GM12873 (cell line): ENCODE results near the gene CR2.
A peak's percentile ranks its signal among the peaks of the same experiment; 100 is the strongest.

Source experiments
- TF ChIP-seq, protein P1 (sequence below): IDR thresholded peaks from 2 replicates; pipeline ENCODE4 v1.5.1; 2012; ENCODE audit warnings: low read depth, mild to moderate bottlenecking, moderate library complexity, low read length, control low read depth; ENCODE audit not compliant: insufficient read depth; ENCODE audit errors: missing control alignments

CR2 gene

GRCh38 chr1:207454046-207454964 lies at the start of gene CR2:
Gene CR2 (plus strand): TSS chr1:207454328. CDS start chr1:207454419, 91 bp downstream.
- TF ChIP-seq, protein P1, sequence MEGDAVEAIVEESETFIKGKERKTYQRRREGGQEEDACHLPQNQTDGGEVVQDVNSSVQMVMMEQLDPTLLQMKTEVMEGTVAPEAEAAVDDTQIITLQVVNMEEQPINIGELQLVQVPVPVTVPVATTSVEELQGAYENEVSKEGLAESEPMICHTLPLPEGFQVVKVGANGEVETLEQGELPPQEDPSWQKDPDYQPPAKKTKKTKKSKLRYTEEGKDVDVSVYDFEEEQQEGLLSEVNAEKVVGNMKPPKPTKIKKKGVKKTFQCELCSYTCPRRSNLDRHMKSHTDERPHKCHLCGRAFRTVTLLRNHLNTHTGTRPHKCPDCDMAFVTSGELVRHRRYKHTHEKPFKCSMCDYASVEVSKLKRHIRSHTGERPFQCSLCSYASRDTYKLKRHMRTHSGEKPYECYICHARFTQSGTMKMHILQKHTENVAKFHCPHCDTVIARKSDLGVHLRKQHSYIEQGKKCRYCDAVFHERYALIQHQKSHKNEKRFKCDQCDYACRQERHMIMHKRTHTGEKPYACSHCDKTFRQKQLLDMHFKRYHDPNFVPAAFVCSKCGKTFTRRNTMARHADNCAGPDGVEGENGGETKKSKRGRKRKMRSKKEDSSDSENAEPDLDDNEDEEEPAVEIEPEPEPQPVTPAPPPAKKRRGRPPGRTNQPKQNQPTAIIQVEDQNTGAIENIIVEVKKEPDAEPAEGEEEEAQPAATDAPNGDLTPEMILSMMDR = peak; percentile 67

GRCh38 chr1:207404849-207405525 lies 49.1 kb upstream of the CR2 start:
- TF ChIP-seq, protein P1 = peak; percentile 72

DNA sequence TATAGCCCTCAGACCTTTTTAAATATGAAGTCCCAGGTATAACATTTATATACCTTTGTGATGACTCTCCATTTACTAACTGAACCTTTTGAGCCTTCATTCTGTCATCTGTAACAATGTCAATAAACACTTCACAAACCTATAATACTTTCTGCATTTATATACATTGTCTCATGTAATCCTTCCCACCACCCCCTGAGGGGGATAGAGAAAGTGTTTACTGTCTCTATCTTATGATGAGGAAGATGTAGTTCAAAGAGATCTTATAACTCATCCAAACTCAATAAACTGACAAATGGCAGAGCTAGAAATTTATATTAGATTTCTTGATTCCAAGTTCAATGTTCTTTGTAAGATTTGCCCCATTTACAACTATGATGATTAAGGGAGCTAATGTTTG lies 48.3 kb upstream of the CR2 start:
- TF ChIP-seq, protein P1 = no peak

DNA sequence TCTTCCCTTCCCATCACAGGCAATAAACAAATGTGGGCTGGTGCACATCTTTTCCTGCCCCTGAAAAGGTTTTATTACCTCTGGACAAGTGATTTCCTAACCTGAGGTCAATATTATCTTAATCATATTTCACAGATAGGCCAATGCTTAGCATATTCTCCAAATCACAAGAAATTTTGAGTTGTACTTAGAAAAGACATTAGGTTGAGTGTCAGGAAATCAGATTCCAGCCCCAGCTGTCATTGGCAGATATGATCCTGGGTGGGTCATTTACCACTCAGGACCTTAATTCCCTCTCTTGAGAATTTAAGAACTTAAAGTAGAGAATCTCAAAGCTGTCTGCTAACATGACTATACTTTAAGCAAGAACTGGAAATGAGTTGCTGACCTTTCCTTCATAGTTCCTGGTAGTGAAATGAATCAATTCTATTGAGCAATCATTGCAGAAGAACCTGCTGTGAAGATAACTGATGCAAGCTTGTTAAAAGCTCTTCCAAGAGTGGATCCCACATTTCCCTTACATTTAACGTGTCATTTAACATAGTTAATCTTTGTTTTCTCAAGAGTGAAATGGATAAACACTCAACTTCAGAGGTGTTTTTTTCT lies 46.4 kb upstream of the CR2 start:
- TF ChIP-seq, protein P1 = no peak

GRCh38 chr1:207412845-207413244 lies 41.3 kb upstream of the CR2 start:
- TF ChIP-seq, protein P1 = no peak

DNA sequence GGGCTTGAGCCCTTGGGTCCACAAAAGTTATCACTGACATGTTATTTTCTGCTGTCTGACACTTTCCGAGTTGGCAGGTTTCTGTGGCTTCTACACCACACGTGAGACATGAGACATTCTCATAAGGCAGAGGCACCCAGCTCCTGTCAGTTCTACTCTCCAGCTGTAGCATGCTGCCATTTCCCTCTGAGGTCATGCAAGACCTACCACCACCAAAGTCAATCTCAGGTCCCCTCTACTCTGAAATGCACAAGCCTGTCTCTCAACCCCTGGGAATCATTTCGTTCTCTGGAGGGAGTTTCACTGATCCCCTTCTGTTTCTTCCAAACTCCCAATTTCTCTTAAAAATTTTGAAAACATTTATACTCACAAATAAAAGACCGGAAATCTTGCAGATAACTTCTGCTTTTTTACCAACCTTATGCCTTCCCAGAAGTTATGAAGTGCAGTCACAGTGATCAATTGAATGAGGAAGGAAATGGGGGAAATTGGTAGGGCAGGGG lies 39.5 kb upstream of the CR2 start:
- TF ChIP-seq, protein P1 = no peak

DNA sequence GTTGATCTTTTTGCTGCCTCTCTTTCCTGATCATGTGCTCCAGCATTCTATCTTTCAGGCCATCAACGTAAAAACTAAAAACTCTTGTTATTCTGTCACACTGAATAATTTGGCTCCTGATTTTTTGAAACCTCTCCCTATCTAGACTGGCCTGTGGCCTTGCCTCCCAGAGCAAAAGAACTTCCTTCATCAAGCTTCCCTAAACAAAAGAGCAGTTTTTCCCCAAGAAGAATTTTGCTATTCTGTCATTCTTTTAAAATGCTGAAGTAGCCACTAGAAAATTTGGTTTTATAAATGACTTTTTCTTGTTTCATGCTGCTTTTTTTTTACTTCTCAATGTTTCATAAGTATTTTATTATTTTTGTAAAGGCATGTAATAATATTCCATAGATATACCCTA lies 37.1 kb upstream of the CR2 start:
- TF ChIP-seq, protein P1 = no peak
